GM19099 (cell line): Measurements from ENCODE around the gene GRID1.

ENCODE experiments used
- POLR2A ChIP-seq: IDR thresholded peaks from 3 replicates; pipeline ENCODE4 v1.6.1; 2011; ENCODE audit warnings: low read depth; ENCODE audit not compliant: insufficient read length; ENCODE audit errors: extremely low read depth

GRID1 gene

GRCh38 chr10:85914720-85915119 lies 451.9 kb downstream of the GRID1 start:
- no peak for TF ChIP-seq POLR2A

GRCh38 chr10:85908462-85908861 lies 458.1 kb downstream of the GRID1 start:
- no peak for TF ChIP-seq POLR2A

GRCh38 chr10:85902051-85902450 lies 464.5 kb downstream of the GRID1 start:
- TF ChIP-seq POLR2A = no peak

- no peak for TF ChIP-seq POLR2A
These were observed 465.0 kb downstream of the GRID1 start for GRCh38 chr10:85901599-85901998.

- no peak for TF ChIP-seq POLR2A
These were observed 466.1 kb downstream of the GRID1 start for GRCh38 chr10:85900487-85900886.

GRCh38 chr10:85900061-85900460 lies 466.5 kb downstream of the GRID1 start:
- no peak for TF ChIP-seq POLR2A

GRCh38 chr10:85891472-85891871 lies 475.1 kb downstream of the GRID1 start:
- no peak for TF ChIP-seq POLR2A

- no peak for TF ChIP-seq POLR2A
These were observed 478.0 kb downstream of the GRID1 start for GRCh38 chr10:85888559-85888958.

GRCh38 chr10:85888004-85888403 lies 478.6 kb downstream of the GRID1 start:
- TF ChIP-seq POLR2A = no peak

- TF ChIP-seq POLR2A = no peak
These were observed 492.4 kb downstream of the GRID1 start for GRCh38 chr10:85874208-85874607.

GRCh38 chr10:85873063-85873462 lies 493.5 kb downstream of the GRID1 start:
- TF ChIP-seq POLR2A = no peak

- no peak for TF ChIP-seq POLR2A
These were observed 497.7 kb downstream of the GRID1 start for GRCh38 chr10:85868627-85869499.

GRCh38 chr10:85864868-85865526 lies 501.6 kb downstream of the GRID1 start:
- no peak for TF ChIP-seq POLR2A

- no peak for TF ChIP-seq POLR2A
These were observed 502.4 kb downstream of the GRID1 start for GRCh38 chr10:85864173-85864549.

- TF ChIP-seq POLR2A = no peak
These were observed 503.1 kb downstream of the GRID1 start for GRCh38 chr10:85863301-85864172.
